T-helper 1 cell (primary cell): ENCODE measurements around the gene PGM5.

Experiments used
- DNase-seq, 5 donors: peaks; one replicate each; pipeline ENCODE4 v3.0.0-alpha.2; 2012 to 2020

The PGM5 gene

DNA sequence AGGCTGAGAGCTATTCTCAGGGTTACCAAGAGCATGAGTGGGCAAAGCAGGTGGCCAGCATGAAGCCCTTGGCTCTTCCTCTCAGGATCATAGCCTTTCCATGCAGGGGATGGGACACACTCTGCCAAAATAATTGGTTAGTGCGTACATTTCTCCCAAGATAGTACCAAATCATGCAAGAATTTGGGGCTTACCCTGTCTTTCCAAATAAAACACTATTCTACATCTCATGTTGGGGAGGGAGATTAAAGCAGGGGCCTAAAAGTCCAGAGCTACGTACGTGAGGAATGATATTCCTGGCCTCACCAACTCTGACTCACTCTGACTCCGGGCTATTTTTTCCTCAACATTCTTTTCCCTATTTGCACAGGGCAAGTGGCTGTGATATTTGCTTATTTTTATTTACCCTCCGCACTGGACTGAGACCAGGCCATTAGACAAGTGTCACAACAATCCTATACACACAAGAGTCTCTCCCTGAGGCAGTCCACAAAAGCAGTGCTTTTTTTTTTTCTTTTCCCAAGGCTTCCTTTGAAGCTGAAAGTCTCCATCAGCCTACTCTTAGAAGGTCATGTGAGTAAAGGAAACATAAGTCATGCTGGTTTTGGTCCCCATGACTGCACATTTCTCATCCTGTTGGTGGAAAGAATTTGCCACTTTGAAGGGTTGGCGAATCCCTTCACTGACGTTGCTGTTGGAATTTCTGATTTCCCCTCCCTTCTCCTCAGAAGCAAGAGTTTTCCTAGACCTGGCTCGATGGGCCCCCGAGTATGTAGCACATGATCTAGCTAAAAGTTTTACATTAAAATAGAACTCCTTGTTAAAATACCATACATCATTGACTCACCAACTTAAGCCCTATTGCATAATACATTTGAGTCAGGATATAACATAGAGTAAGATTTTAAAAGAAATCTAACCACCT, 144.3 kb downstream of the PGM5 start:
- no peak for DNase-seq

DNA sequence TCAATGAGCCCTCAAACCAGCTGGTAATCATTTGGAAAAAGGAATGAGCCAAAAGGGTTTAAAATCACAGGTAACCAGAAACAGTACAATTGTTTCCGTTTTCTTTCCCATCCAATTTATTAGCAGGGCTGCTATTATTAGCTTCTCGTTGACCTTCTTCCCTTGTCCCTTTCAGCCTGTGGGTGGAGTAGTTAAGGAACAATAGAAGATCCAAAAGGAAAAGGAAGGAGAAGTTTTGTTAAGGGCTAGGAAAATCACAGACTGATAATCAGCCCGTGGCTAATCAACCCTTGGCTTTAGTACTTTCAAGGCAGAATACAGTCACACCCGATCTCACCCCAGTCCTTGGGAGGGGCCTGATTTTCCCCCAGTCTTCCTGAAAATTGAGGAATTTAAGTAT, 145.9 kb downstream of the PGM5 start:
- no peak for DNase-seq

DNA sequence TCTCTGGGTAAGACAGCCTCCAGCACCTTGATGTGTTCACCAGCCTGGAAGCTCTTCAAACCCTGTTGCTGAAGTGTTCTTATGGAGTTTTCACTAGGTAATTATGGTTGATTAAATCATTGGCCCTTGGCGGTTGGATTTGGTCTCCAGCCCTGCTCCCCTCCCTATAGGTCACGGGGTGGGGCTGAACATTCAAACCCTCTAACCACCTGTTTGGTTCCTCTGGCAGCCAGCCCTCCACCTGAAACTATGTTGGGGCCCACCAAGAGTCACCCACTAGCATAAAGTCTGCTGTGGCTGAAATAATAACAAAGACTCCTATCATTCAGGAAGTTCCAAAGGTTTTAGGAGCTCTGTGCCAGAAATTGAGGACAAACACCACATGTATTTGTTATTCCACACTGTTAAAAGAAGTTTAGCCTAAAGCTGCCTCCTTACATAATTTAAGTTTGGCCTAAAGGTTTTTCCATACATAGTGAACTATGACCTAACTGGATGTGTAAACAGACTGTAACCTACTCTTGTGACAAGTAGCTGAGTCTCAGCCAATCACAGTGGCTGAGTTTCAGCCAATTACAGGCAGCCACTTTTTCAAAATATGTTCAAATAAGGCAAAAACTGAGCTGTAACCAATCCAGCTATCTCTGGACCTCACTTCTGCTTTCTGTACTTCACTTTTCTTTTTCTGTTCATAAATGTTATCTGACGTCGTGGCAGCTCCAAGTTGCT, 149.4 kb downstream of the PGM5 start:
- DNase-seq, result no peak

DNA sequence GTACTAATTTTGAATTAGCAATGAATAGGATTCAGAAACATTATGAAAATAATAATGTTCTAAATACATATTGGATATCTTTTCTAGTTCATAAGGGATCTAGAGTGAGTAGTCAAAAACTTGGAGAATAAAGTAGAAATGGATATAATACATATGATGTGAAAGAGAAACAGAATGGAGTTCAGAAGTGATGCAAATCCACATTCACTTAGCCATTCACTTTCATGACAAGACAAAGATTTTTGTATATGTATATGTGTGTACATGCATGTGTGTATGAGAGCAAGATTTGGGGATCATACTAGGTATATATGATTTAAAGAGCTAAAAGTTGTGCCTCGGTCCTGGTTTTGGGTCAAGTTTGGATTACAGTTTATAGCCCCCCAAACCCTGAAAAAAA, 150.1 kb downstream of the PGM5 start:
- DNase-seq, result no peak

DNA sequence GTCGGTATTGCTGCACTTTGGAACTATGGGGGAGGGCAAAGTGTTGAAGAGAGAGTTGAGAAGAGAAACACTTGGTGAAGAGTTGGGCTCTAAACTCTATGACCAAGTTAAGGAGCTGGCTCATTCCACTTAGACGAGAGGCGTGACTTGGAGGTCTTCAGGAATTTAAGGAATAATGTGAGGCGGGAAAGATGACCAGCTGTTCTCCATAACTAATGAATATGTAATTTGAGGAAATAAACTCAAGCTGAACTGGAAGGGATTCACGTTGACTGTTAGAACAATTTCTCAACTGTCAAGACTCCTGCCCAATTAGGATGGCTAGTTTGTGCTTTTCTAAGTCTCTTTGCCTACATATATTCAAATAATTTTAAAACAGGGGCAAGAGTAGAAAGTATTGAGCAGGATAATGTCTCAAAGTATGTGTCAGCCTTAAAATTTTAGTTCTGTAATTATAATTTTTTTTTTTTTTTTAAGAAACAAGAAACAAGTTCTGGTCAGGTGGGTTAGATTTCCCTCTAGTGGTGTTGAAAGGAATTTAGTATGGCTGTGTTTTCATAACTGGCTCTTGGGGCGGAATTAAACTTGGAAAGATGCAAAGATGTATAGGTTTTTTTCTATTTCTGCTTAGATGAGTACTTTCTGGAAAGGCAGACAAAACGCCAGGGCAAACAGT, 150.9 kb downstream of the PGM5 start:
- no peak for DNase-seq

DNA sequence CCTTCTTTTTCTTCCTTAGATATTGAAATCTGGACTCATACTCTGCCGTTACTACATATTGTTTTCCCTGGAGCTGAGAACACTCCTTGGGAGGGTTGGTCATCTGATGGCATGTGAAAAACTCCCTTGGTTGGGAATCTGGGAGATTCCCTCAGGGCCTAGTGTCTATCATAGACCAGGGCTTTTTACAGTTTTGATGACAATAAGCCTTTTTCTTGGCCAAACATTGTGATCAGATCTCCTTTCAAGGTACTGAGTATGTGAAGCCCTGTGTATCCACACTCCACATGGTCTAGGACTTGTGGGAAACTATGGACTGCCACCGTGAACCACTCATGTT, 151.4 kb downstream of the PGM5 start:
- DNase-seq, result no peak

DNA sequence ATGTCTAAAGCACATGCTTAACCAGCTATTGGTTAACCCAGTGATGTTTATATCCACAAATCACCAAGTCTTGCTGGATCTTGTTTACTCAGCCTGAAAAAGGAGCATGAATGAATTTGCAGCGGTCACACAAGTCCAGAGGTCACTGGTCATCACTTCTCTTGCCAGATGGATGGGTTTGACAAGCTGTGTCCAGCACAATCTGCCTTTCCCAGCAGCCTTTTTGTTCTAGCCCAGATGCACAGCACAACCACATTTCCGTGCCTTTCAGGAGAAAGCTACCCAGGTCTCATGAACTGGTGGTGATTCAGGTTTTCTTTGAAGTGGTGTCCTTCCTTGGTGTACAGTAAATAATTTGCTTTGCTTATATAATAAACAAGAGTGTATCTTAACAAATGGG, 152.1 kb downstream of the PGM5 start:
- DNase-seq, result no peak

DNA sequence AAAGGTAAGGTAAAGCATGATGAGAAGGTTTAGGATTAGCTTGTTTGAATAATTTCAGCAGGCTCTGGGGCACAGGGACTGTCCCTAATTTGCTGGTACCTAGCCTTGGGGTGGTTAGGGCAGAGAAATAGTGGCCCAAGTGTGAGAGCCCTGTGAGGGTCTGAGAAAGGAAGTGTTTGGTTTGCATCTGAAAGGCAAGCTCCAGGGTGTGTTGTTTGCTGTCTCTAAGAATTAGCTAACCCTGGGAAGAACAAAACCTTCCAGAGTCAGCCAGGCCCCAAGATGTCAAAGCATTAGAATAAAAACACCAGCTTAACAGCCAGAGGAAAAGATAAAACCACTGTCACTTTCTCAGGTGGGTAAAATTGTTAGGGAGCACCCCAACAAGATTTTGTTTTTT, 153.3 kb downstream of the PGM5 start:
- no peak for DNase-seq

DNA sequence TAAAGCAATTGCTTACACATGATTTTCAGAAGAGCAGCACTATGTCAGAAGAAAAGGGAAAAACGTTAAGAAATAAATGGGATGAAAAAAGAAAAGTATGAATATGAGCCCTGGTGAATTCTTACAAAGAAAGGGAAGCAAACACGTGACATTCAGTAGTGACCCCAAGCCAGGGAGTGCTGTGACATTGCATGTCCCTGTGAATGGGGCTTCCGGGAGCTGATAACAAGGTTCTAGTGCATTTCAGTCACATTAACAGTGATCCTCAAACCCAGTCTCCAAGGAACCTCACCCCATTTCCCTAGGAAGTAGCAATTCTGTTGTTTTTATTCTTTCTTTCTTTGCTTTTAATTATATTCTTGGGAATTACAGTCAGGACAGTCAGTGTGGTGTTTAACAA, 157.0 kb downstream of the PGM5 start:
- DNase-seq, result no peak

DNA sequence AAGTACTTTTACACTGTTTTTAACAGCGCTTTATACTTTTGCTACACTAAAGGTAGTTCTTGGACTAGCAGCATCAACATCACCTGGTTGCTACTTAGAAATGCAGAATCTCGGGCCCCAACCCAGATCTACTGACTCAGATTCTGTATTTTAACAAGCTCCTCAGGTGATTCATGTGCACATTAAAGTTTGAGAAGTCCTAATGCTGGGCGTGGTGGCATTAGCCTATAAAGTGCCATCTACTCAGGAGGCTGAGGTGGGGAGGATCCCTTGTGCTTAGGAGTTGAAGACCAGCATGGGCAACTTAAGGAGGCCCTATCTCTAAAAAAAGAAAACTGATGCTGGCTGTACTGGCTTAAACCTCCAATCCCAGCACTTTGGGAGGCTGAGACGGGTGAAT, 157.6 kb downstream of the PGM5 start:
- no peak for DNase-seq

DNA sequence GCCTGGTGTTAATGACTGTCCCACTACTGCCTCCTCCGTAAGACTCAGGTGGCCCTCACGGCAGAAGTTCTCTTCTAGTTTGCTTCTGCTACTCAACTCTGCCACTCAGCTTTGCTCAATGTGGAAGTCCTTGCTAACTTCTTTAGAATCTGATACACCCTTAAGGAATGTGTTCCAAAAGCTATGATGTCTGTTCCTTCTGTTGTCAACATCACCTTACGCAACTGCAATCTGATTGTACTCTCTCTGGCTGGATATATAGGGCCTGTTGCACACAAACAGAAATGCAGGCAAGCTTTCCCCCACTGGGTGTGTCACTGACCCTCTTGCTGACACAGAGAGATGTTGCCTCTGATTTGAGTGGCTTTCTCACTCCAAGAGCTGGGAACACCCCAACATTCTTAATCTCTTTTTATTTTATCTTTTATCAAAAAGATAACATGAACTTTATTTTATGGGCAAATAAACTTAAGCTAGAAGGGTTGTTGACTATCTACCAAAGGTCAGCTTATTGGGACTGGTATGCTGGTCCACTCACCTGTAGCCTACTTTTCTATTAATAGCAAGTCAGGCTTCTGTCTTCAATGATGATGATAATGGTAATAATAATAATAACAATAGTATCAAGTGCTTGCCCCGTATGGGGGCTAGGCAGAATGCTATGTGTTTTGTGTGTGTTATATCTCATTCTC, 159.1 kb downstream of the PGM5 start:
- no peak for DNase-seq

DNA sequence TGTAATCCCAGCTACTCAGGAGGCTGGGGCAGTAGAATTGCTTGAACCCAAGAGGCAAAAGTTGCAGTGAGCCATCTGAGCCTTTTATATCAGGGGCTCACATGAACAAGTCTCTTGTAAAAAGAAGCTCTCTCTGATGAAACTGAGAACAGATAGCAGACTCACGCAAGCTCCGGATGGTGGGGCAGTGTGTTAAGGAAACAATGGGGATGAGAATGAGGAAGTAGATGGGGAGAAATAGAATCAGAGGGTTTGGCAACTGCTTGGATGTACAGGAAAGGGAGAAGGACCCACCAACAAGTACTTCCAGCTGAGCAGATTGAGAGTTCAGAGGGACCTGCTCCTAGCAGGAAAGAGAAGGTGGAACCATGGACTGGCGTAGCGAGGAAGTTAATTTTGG, 165.7 kb downstream of the PGM5 start:
- DNase-seq, result no peak

DNA sequence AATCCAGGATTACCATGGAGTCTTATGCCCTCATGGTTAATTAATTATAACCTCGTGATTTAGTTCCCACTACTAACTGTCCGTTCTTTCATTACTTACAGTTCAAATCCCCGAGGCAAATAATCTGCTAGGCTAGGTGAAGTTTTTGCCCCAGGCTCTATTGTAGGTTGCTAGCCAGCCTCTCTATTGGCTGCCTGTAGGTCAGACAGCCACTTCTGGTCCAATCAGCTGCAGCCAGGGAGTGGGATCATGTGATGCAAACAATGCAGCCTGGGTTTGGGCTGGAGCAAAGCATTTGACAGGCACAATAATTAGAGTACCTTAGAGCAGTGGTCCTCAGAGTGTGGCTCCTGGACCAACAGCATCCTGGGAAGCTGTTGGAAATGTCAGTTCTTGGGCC, 166.5 kb downstream of the PGM5 start:
- no peak for DNase-seq

DNA sequence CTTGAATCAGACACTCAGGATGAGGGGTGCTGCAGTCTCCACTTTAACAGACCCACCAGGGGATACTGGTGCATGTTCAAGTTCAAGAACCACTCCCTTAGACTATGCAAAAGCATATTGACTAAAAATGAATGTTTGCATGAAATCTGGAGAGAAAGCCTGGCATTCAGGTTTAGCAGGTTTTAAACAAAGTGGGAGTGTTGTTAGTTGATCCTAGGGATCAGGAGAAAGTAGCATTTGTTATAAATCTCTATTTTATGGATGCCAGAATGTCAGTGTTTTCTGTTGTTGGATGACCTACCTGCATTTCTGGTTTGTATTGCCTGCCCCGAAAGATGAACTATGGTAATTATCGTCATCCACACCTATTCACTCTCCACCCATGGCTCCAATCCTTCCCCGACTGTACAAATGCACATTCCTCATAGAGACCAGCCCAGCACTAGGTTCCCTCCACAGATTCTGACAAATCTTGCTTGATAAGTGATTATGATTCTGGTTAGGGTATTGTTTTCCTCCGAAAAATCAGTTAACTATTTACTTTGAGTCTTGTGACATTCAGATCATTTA, 167.0 kb downstream of the PGM5 start:
- DNase-seq, result no peak

DNA sequence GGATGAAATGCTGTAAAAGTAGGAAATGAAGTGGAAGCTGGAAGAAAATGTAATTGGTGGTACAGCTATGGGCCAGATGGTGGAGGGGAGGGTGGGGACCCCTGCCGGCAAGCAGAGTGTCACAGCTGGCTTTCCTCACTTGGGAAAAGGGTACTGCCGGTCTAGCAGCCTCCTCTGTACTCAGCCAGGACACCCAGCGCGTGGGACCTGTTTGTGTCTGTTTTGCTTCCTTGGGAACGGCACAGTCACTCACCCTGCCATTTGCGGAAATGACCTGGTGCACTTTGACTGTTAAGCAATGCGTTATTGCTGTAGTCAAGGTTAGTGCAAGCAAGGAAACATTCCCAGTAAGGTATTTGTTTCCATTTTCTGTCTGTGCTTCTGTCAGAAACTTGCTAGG, 174.2 kb downstream of the PGM5 start:
- no peak for DNase-seq

DNA sequence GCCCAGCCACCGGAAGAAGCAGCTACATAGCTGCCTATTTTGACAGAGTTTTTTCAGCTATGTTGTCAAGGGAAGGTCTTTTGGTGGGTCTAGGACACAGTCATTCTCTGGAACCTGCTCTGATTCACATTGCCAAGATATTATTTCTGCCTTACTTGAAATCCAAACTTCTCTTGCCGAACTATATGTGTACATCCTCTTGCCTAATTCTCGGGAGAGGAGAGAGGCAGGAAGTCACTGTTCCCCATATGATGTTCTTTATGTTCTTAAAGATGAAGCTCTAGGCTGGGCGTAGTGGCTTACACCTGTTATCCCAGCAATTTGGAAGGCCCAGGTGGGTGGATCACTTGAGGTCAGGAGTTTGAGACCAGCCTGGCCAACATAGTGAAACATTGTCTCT, 175.7 kb downstream of the PGM5 start:
- DNase-seq, result no peak

DNA sequence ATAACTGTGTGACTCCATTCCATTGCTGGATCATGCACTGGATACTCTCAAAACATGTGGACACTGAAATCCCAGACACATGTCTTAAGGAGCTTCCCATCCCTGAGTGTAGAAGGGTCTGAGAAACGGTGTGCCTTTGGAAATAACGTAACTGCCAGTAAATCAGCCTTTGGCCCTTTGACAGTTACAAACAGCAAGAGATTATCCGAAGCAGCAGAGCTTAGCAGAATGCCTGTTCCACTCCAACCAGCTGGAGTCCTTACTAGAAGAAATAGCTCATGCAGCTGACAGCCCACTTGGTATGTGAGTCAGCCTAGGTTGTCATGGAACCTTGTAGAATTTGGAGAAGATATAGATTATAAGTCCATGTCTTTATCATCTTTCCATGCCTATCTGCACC, 177.3 kb downstream of the PGM5 start:
- DNase-seq, result no peak

DNA sequence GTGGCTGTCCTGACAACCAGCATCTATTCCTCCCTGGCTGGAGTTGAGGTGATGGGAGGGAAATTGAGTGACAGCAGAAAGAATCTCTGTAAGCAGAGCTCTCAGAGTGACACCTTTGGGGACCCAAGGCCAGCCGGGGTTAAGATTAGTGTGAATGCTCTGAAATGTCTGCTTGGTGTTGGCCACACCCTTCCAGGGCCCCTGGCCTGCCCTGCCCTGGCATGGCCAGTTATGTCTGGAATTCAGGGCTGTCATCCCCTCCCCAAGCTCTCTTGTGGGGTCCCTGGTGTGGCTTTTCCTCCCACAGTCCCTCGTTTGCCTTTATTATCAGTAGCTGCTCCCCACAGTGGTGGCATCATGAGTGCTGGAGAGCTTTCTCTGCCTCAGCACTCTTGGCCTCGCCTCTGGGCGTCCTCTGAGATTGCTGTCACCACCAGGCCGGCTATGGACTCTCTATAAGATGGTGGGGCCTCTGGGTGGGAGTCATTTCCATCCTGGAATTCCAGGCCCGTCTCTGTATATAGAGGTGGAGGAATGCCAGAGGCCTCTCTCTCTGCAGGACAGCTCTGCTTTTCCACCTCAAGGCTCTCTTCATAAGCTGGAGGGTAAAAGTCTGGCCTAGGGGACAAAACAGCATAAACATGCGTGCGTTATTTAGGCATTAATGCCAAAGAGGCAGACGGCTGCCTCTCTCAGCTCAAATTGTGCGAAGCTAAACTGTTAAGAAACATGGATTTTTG, 180.6 kb downstream of the PGM5 start:
- DNase-seq, result no peak

DNA sequence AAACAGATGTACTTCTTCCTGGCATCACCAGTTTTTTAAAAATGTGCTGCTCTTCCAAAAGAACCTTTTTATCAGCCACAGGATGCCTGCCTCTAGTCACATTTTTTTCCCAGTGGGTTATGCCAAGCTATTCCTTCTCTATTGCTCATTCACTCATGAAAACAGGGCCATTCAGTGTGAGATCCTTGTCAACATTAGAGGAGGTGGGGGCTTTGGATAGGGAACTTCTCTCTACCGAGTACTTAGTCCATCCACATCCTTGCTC, 181.1 kb downstream of the PGM5 start:
- DNase-seq, result no peak

DNA sequence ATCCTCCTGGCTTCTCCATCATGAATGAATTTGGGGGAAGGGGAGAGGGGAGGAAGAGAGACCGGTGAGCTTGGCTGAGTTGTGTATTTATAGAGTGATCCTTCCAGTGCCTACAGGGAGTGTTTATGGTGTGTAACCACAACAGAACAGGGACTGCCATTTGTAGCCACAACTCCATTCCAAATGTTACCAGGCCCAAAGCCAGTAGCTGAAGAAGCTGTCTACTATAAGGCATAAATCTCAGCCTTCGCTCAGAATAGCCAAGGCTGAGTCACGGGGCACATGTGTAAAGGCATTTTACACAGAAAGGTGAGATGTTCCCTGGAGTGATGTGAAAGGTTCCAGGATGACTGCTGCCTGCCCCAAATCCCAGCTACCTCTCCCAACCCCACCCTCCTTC, 181.8 kb downstream of the PGM5 start:
- no peak for DNase-seq

DNA sequence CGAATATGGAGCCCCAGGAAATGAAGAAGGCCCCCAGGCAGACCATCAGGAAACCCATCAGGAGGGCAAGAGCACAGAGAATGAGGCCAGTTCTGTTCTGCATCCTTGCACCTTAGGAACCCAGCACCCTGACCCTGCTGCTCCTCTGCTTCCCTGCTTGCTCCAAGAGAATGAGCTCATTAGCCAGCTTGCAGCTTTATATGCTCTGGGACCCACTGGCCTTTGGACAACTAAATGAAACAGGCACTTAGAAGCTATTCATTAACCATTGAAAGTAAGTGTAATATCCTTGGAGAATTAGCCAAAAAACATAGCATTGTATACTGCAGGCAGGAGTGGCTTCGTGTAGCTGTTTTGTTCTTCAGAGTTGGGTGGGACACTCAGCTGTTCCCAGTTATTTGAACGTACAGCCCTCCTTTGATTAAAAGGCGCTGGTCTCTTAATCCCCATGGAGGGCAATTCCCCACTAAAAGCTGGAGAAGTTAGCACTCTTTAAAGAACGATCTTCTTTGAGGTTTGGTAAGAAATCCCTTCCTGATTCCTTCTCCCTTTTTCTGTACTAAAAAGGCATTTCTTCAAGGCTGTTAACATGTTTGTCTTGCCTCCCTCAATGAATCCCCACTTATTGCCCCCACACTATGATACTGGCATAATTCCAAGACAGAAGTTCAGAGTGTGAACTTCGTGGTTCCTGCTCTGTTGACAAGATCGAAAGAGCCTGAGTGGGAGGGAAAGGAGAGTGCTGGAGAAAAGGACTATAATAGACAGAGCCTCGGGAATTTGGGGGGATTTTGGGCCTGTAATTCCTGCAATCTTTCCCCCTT, 184.5 kb downstream of the PGM5 start, which contains the start of gene TMEM252:
TSS of gene TMEM252 (minus strand) at position 172 of the 824 bp plus-strand sequence. CDS start at position 103, 69 bp downstream.
- DNase-seq, result no peak
